ENCODE results near the gene FNDC3B.

- no peak for TF ChIP-seq CTCF (IDR thresholded peaks at IDR 0.05)
- no peak for TF ChIP-seq POLR2AphosphoS5 (IDR thresholded peaks at IDR 0.05; ENCODE audit: insufficient read depth in 1 of 2, low read depth in 1 of 2)
- no peak for TF ChIP-seq POLR2A (IDR thresholded peaks at IDR 0.05)
Observed at GRCh38 chr3:172163320-172163719, 123.9 kb downstream of the FNDC3B start.

Data from vagina (tissue), 2 donors.